Adrenal gland (tissue), 12 donors: ENCODE results near the gene ACTR2. TPM values are rescaled to one million over a fixed set of nuclear protein-coding genes. Genes with fewer than 3 reads are reported as not detected.
"Not testable (repeated sequence)": the region's sequence is repeated elsewhere in the genome, so short reads cannot be mapped to it uniquely, and the experiment has no call there.

Source experiments
- DNase-seq, 7 donors: peaks; one replicate each; pipeline ENCODE4 v3.0.0-alpha.2; 2019 to 2020
- H3K27ac ChIP-seq, 5 donors: fragments of 200-600 bp; sonication (generic) in 4 of 5; 1 replicate in 3 of 5; 2 replicates in 2 of 5; pipeline versions ENCODE4 v1.5.1 to v1.8.0; 2016 to 2020; ENCODE audit warnings: mild to moderate bottlenecking in 1 of 5
- H3K27me3 ChIP-seq: fragments of 200-600 bp; 2 replicates; pipeline ENCODE4 v1.8.0; 2021
- H3K36me3 ChIP-seq, 2 donors: fragments of 200-600 bp; replicated peaks in 1 of 2; 1 replicate in 1 of 2; 2 replicates in 1 of 2; pipeline versions ENCODE4 v1.5.1 to v1.8.0; 2018 to 2022
- H3K4me1 ChIP-seq, 2 donors: fragments of 200-600 bp; replicated peaks in 1 of 2; 1 replicate in 1 of 2; 2 replicates in 1 of 2; pipeline versions ENCODE4 v1.5.1 to v1.8.0; 2018 to 2021
- H3K4me3 ChIP-seq, 4 donors: fragments of 200-600 bp; sonication (generic) in 3 of 4; one replicate each; pipeline ENCODE4 v1.5.1; 2016 to 2018
- H3K9me3 ChIP-seq, 3 donors: fragments of 200-600 bp; sonication (generic) in 1 of 3; replicated peaks in 1 of 3; 1 replicate in 2 of 3; 2 replicates in 1 of 3; pipeline versions ENCODE4 v1.5.1 to v1.8.0; 2016 to 2021
- POLR2A ChIP-seq, 2 donors: fragments of 450-650 bp; IDR thresholded peaks; one replicate each; pipeline ENCODE4 v1.6.1; 2017; ENCODE audit warnings: antibody characterized with exemption in 2 of 2, mild to moderate bottlenecking in 2 of 2, moderate library complexity in 1 of 2
- WGBS, 4 donors: extraction: QIAGEN DNeasy Blood & Tissue Kit in 2 of 4; methylation state at CpG; one replicate each; pipeline versions ENCODE4 v1.1.5 to v1.1.7; 2013 to 2017; 5-methylcytosine and 5-hydroxymethylcytosine counted together
- intact Hi-C, 2 donors: fragments of 100-400 bp; cut with DNase I; formaldehyde crosslinking; loops; one replicate each; pipeline versions ENCODE4 v1.14.1 to v1.15.0; 2022 to 2023
- polyA plus RNA-seq, 3 donors: library from polyadenylated mRNA; stranded (reverse); fragments of 200-250 nt in 2 of 3; fragments of 350-450 nt in 1 of 3; fragmentation: Illumina TruSeq in 1 of 3; extraction: RNeasy Lipid Tissue Mini Kit (QIAGEN cat#74804) in 1 of 3; gene quantifications; one replicate each; pipeline ENCODE4 v1.2.3, GENCODE V29; 2013 to 2014
- total RNA-seq, 9 donors: library from RNA; depleted of rRNA in 4 of 9; stranded (reverse); fragments of >200 nt in 4 of 9; fragments of 120-200 nt in 1 of 9; fragmentation: NEBNext Ultra II Directional in 1 of 9; extraction: Animal tissue kit (Norgen Biotek cat#: 25700) in 1 of 9; gene quantifications; one replicate each; pipeline versions ENCODE4 v1.1.0 to v1.2.4, GENCODE V29; 2013 to 2023
- TF ChIP-seq, protein P1 (sequence below), 6 experiments: fragments of 450-650 bp in 4 of 6; fragments of 200-600 bp in 2 of 6; sonication (generic) in 1 of 6; IDR thresholded peaks; 1 replicate in 5 of 6; 2 replicates in 1 of 6; pipeline versions ENCODE4 v1.5.1 to v1.8.0; 2016 to 2021; ENCODE audit warnings: antibody characterized with exemption in 6 of 6, mild to moderate bottlenecking in 2 of 6, moderate library complexity in 1 of 6
- donor health status: healthy with polysubstance abuse.
- donor health status: Bipolar disorder and iron deficiency.
- donor health status: DM: yes; HTN: yes; CAD: no.
- donor health status: DM: no; HTN: no; CAD: no.
- donor health status: DM: no; HTN: no; CAD: no.
- donor health status: DM: yes; HTN: yes; CAD: no.

ACTR2 gene
- total and polyA plus RNA-seq, 12 donors: 29.9 to 186 (median 73.5) TPM

DNA sequence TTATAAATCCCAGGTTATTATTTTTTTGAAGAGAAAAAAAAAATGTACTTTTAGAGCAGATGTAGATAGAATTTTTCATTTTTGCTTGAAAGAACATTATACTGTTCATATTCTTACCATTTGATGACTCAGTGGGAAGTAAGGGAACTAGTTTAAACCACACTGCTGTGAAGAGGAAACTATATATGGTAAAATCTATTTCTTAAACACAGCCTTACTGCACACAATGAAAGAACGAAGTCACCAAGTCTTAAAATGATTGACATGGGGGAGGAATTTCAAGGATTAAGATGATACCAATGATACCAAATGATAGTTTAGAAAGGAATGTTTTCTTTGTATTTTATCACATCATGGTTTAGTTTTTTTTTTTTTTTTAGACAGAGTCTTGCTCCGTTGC lies 5.0 kb downstream of the ACTR2 start:
- DNase-seq: no peak
- intact Hi-C loops: no loop called here
- WGBS, 4 donors: 62 to 70% (median 68%) methylated on average over 2 of the region's 2 CpGs
- H3K27ac ChIP-seq: peak overlapping the region in 1 of 5 donors; percentile 9
- H3K36me3 ChIP-seq: no peaks in the 10 kb centered on the region
- peaks cover 9 to 69% of the 10 kb centered on the region in 2 donors for H3K4me1 ChIP-seq
- H3K27me3 ChIP-seq: no peaks in the 10 kb centered on the region
- TF ChIP-seq POLR2A (IDR thresholded peaks at IDR 0.05): no peak
- TF ChIP-seq, protein P1, sequence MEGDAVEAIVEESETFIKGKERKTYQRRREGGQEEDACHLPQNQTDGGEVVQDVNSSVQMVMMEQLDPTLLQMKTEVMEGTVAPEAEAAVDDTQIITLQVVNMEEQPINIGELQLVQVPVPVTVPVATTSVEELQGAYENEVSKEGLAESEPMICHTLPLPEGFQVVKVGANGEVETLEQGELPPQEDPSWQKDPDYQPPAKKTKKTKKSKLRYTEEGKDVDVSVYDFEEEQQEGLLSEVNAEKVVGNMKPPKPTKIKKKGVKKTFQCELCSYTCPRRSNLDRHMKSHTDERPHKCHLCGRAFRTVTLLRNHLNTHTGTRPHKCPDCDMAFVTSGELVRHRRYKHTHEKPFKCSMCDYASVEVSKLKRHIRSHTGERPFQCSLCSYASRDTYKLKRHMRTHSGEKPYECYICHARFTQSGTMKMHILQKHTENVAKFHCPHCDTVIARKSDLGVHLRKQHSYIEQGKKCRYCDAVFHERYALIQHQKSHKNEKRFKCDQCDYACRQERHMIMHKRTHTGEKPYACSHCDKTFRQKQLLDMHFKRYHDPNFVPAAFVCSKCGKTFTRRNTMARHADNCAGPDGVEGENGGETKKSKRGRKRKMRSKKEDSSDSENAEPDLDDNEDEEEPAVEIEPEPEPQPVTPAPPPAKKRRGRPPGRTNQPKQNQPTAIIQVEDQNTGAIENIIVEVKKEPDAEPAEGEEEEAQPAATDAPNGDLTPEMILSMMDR (IDR thresholded peaks at IDR 0.05): no peak
- no peak overlapping the region for H3K4me3 ChIP-seq
- H3K9me3 ChIP-seq: no peaks in the 10 kb centered on the region

DNA sequence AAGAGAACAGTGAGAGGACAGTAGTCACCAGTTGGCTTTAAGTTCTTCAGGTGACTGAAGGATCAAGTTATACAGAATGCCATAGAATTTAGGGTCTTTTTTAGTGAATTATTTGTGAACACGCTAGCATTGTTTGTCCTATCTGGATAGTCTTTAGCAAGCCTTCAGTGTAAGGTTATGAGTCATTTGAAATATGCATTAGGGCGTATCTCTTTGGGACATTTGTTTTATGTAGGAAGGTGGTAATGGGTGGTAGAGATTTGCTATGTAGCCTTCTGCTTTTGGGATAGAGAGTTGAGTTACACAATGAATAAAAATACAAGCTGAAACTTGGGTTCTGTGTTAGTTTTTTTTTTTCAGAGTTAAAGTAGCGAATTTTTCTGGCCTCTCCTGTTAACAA lies 13.0 kb downstream of the ACTR2 start:
- WGBS, 4 donors: 88 to 92% (median 92%) methylated on average over 3 of the region's 3 CpGs
- Histone ChIP-seq H3K27me3 (no peaks in the 10 kb centered on the region), H3K9me3 (no peaks in the 10 kb centered on the region), H3K4me3 (no peak overlapping the region), H3K27ac (no peak overlapping the region), H3K4me1 (peaks cover 0 to 12% of the 10 kb centered on the region in 2 donors), H3K36me3 (peaks cover 0 to 15% of the 10 kb centered on the region in 2 donors)
- TF ChIP-seq POLR2A (IDR thresholded peaks at IDR 0.05): no peak
- TF ChIP-seq, protein P1 (IDR thresholded peaks at IDR 0.05): no peak
- DNase-seq: no peak
- intact Hi-C loops: no loop called here

DNA sequence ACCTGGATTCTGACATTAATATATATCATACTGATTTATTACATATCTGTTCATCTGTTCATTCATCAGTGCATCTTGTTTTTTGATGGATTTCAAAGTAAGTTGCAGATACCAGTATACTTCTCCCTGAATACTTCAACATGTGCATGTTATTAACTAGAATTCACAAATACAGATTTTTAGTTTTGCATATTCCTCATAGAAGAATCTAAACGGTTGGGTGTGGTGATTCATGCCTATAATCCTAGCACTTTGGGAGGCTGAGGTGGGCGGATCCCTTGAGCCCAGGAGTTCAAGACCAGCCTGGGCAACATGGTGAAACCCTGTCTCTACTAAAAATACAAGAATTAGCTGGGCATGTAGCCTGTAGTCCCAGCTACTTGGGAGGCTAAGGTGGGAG lies 16.8 kb downstream of the ACTR2 start:
- intact Hi-C loops, H3K4me3 ChIP-seq, H3K27ac ChIP-seq, DNase-seq, H3K27me3 ChIP-seq, H3K9me3 ChIP-seq, H3K4me1 ChIP-seq: not testable (repeated sequence)
- WGBS, 4 donors: 67 to 81% (median 75%) methylated on average over 2 of the region's 2 CpGs
- H3K36me3 ChIP-seq: peaks cover 0 to 23% of the 10 kb centered on the region in 2 donors

DNA sequence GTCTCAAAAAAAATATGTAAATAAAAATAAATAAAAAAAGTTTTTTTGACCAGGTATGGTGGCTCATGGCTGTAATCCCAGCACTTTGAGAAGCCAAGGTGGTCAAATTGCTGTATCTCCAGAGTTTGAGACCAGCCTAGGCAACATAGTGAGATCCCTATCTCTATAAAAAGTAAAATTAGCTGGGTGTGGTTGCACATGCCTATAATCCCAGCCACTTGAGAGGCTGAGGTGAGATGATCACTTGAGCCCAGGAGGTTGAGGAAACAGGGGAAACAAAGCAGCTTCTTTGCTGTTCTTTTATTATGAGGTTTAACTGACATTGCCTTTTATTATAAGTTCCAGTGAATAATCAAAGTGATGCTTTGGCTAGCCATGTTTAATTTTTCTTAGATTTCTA lies 25.0 kb downstream of the ACTR2 start:
- Histone ChIP-seq H3K27me3 (no peaks in the 10 kb centered on the region), H3K27ac (no peak overlapping the region), H3K4me3 (no peak overlapping the region), H3K4me1 (no peaks in the 10 kb centered on the region), H3K36me3 (peaks cover 0 to 38% of the 10 kb centered on the region in 2 donors), H3K9me3 (no peaks in the 10 kb centered on the region)
- intact Hi-C loops: no loop called here
- no peak for DNase-seq
- TF ChIP-seq POLR2A (IDR thresholded peaks at IDR 0.05): no peak
- TF ChIP-seq, protein P1 (IDR thresholded peaks at IDR 0.05): no peak

DNA sequence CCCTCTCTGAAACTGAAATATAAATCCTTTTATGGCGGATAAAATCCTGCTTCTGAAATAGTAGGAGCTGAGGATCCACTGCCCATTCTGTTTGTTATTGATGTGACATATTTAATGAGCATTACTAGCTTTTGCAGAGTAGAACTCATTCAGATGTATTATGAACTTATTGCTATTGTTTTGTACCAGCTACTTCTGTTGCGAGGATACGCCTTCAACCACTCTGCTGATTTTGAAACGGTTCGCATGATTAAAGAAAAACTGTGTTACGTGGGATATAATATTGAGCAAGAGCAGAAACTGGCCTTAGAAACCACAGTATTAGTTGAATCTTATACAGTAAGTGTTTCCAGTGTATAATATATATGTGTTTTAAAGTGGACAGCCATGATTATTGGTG lies 27.7 kb downstream of the ACTR2 start:
- H3K27me3 ChIP-seq: no peaks in the 10 kb centered on the region
- WGBS, 4 donors: 87 to 96% (median 90%) methylated on average over 6 of the region's 6 CpGs
- no peak for DNase-seq
- H3K36me3 ChIP-seq: peaks cover 0 to 48% of the 10 kb centered on the region in 2 donors
- H3K9me3 ChIP-seq: no peaks in the 10 kb centered on the region
- TF ChIP-seq, protein P1 (IDR thresholded peaks at IDR 0.05): no peak
- no peak for TF ChIP-seq POLR2A (IDR thresholded peaks at IDR 0.05)
- H3K4me1 ChIP-seq: no peaks in the 10 kb centered on the region
- no peak overlapping the region for H3K4me3 ChIP-seq
- intact Hi-C loops: no loop called here
- no peak overlapping the region for H3K27ac ChIP-seq
